CD14-positive monocyte (primary cell): ENCODE results near the gene DDX10. TPM values are rescaled to one million over a fixed set of nuclear protein-coding genes. Genes with fewer than 3 reads are reported as not detected.

Source experiments
- DNase-seq, 3 donors: peaks; one replicate each; pipeline ENCODE4 v3.0.0-alpha.2; 2011 to 2022
- H2AFZ ChIP-seq: 2 replicates; pipeline ENCODE4 v1.6.0; 2012; ENCODE audit warnings: mild to moderate bottlenecking, low read depth, low read length, inconsistent platforms; ENCODE audit not compliant: insufficient read depth, poor library complexity, severe bottlenecking
- H3K27ac ChIP-seq, 2 donors: 1 replicate in 1 of 2; 2 replicates in 1 of 2; pipeline ENCODE4 v1.5.1; 2012 to 2013; ENCODE audit warnings: low read length in 2 of 2, control low read depth in 1 of 2, inconsistent platforms in 1 of 2, low read depth in 1 of 2, mild to moderate bottlenecking in 1 of 2
- H3K27me3 ChIP-seq, 2 donors: one replicate each; pipeline versions ENCODE4 v1.6.0 to v1.6.1; 2011 to 2013; ENCODE audit warnings: low read length in 2 of 2; ENCODE audit not compliant: control insufficient read depth in 2 of 2, insufficient read depth in 2 of 2
- H3K36me3 ChIP-seq, 2 donors: replicated peaks in 1 of 2; 1 replicate in 1 of 2; 2 replicates in 1 of 2; pipeline versions ENCODE4 v1.5.1 to v1.6.1; 2012 to 2013; ENCODE audit warnings: low read length in 2 of 2, control low read depth in 1 of 2, inconsistent platforms in 1 of 2, mild to moderate bottlenecking in 1 of 2; ENCODE audit not compliant: insufficient read depth in 2 of 2, control insufficient read depth in 1 of 2
- H3K4me1 ChIP-seq, 2 donors: 1 replicate in 1 of 2; 2 replicates in 1 of 2; pipeline versions ENCODE4 v1.5.1 to v1.6.1; 2012 to 2013; ENCODE audit warnings: low read length in 2 of 2, control low read depth in 1 of 2, inconsistent platforms in 1 of 2, mild to moderate bottlenecking in 1 of 2, moderate library complexity in 1 of 2; ENCODE audit not compliant: insufficient read depth in 2 of 2, control insufficient read depth in 1 of 2
- H3K4me2 ChIP-seq: replicated peaks from 2 replicates; pipeline ENCODE3; 2012; ENCODE audit warnings: low read length, moderate library complexity, mild to moderate bottlenecking; ENCODE audit not compliant: poor library complexity, severe bottlenecking; ENCODE audit errors: extremely low read depth
- H3K4me3 ChIP-seq, 3 experiments: fragments of 200-600 bp in 1 of 3; sonication (generic) in 1 of 3; replicated peaks in 1 of 3; 1 replicate in 2 of 3; 2 replicates in 1 of 3; pipeline ENCODE4 v1.5.1; 2011 to 2013; ENCODE audit warnings: low read length in 3 of 3, mild to moderate bottlenecking in 3 of 3, control low read depth in 2 of 3, low read depth in 2 of 3, inconsistent platforms in 1 of 3, moderate library complexity in 1 of 3
- H3K79me2 ChIP-seq: 2 replicates; pipeline ENCODE4 v1.6.0; 2012; ENCODE audit warnings: mild to moderate bottlenecking, control low read depth, inconsistent platforms, low read length, moderate library complexity; ENCODE audit not compliant: insufficient read depth
- H3K9ac ChIP-seq: 2 replicates; pipeline ENCODE4 v1.6.0; 2017; ENCODE audit warnings: low read length, mild to moderate bottlenecking; ENCODE audit not compliant: insufficient read depth, poor library complexity, severe bottlenecking
- H3K9me3 ChIP-seq, 2 donors: replicated peaks in 1 of 2; 1 replicate in 1 of 2; 2 replicates in 1 of 2; pipeline versions ENCODE4 v1.5.1 to v1.6.1; 2012 to 2013; ENCODE audit warnings: low read length in 2 of 2, control low read depth in 1 of 2; ENCODE audit not compliant: control insufficient read depth in 1 of 2, insufficient read depth in 1 of 2
- H4K20me1 ChIP-seq: 2 replicates; pipeline ENCODE4 v1.6.0; 2012; ENCODE audit warnings: mild to moderate bottlenecking, low read length, control low read depth, moderate library complexity; ENCODE audit not compliant: insufficient read depth
- H3K27ac Mint-ChIP-seq, 7 donors: one replicate each; pipeline ENCODE4 v1.8.0; 2020; ENCODE audit warnings: mild to moderate bottlenecking in 7 of 7, mixed read lengths in 7 of 7, moderate library complexity in 6 of 7, inconsistent platforms in 2 of 7
- H3K27me3 Mint-ChIP-seq, 3 donors: one replicate each; pipeline ENCODE4 v1.8.0; 2021 to 2022; ENCODE audit warnings: low read depth in 3 of 3, mild to moderate bottlenecking in 3 of 3, mixed read lengths in 3 of 3, moderate library complexity in 3 of 3, inconsistent platforms in 1 of 3
- H3K36me3 Mint-ChIP-seq, 2 donors: one replicate each; pipeline ENCODE4 v1.8.0; 2020; ENCODE audit warnings: mixed read lengths in 2 of 2, inconsistent platforms in 1 of 2, mild to moderate bottlenecking in 1 of 2
- H3K4me1 Mint-ChIP-seq: one replicate; pipeline ENCODE4 v1.8.0; 2020; ENCODE audit warnings: mild to moderate bottlenecking, mixed read lengths
- H3K4me3 Mint-ChIP-seq, 2 donors: one replicate each; pipeline ENCODE4 v1.8.0; 2020; ENCODE audit warnings: mild to moderate bottlenecking in 2 of 2, mixed read lengths in 2 of 2, moderate library complexity in 1 of 2
- H3K9me3 Mint-ChIP-seq, 7 donors: one replicate each; pipeline ENCODE4 v1.8.0; 2020 to 2022; ENCODE audit warnings: mixed read lengths in 7 of 7, mild to moderate bottlenecking in 6 of 7, moderate library complexity in 6 of 7, inconsistent platforms in 2 of 7
- CTCF ChIP-seq: fragments of 200-600 bp; IDR thresholded peaks from one replicate; pipeline ENCODE4 v1.8.0; 2022; ENCODE audit warnings: antibody characterized with exemption, mild to moderate bottlenecking
- WGBS: methylation state at CpG from one replicate; pipeline ENCODE4 v1.1.5; 2013; ENCODE audit warnings: missing lambda C conversion rate; ENCODE audit not compliant: insufficient coverage; 5-methylcytosine and 5-hydroxymethylcytosine counted together
- intact Hi-C, 2 donors: fragments of 100-400 bp; cut with micrococcal nuclease; formaldehyde crosslinking; loops; one replicate each; pipeline versions ENCODE4 v1.15.0 to v1.15.1; 2023
- polyA plus RNA-seq, 3 donors: library from polyadenylated mRNA; depleted of rRNA in 1 of 3; unstranded in 2 of 3; stranded (reverse) in 1 of 3; fragments of 300-500 nt in 2 of 3; fragments of >200 nt in 1 of 3; fragmentation: Illumina TruSeq in 2 of 3; gene quantifications; 1 replicate in 2 of 3; 2 replicates in 1 of 3; pipeline ENCODE4 v1.2.3, GENCODE V29; 2012 to 2021

Gene DDX10
- polyA plus RNA-seq, 3 donors = 5.0 to 6.3 (median 5.3) TPM

- peaks cover 0 to 1% (median 0%) of the 10 kb centered on the region in 3 donors for H3K27me3 Mint-ChIP-seq
- TF ChIP-seq CTCF = no peak
- Histone ChIP-seq H3K79me2 (no peaks in the 10 kb centered on the region), H4K20me1 (no peaks in the 10 kb centered on the region), H2AFZ (no peak overlapping the region), H3K4me1 (no peaks in the 10 kb centered on the region), H3K9me3 (no peaks in the 10 kb centered on the region), H3K4me3 (no peak overlapping the region), H3K27me3 (no peaks in the 10 kb centered on the region), H3K36me3 (no peaks in the 10 kb centered on the region), H3K9ac (no peak overlapping the region), H3K27ac (no peak overlapping the region), H3K4me2 (no peak overlapping the region)
- peaks cover 0 to 5% of the 10 kb centered on the region in 2 donors for H3K36me3 Mint-ChIP-seq
- peaks cover 6% of the 10 kb centered on the region for H3K4me1 Mint-ChIP-seq
- WGBS = 100% methylated on average over 1 of the region's 4 CpGs
- DNase-seq = no peak
- intact Hi-C loops = no loop called here
- no peak overlapping the region for H3K4me3 Mint-ChIP-seq
- no peaks in the 10 kb centered on the region for H3K9me3 Mint-ChIP-seq
- H3K27ac Mint-ChIP-seq = no peak overlapping the region
Measured at GRCh38 chr11:108913204-108913603, 248.3 kb downstream of the DDX10 start.

GRCh38 chr11:108914211-108914610 lies 249.3 kb downstream of the DDX10 start:
- no peaks in the 10 kb centered on the region for H3K36me3 ChIP-seq
- Mint-ChIP-seq H3K27me3 (peaks cover 0 to 1% (median 0%) of the 10 kb centered on the region in 3 donors), H3K27ac (peak overlapping the region in 1 of 7 donors; percentile 8), H3K36me3 (peaks cover 3 to 6% of the 10 kb centered on the region in 2 donors), H3K4me1 (peaks cover 6% of the 10 kb centered on the region), H3K4me3 (no peak overlapping the region), H3K9me3 (no peaks in the 10 kb centered on the region)
- no peaks in the 10 kb centered on the region for H3K27me3 ChIP-seq
- no peak overlapping the region for H2AFZ ChIP-seq
- DNase-seq = no peak
- H3K4me1 ChIP-seq = no peaks in the 10 kb centered on the region
- no peaks in the 10 kb centered on the region for H4K20me1 ChIP-seq
- TF ChIP-seq CTCF = no peak
- no peak overlapping the region for H3K4me3 ChIP-seq
- intact Hi-C loops = no loop called here
- H3K27ac ChIP-seq = no peak overlapping the region
- H3K4me2 ChIP-seq = no peak overlapping the region
- no peaks in the 10 kb centered on the region for H3K9me3 ChIP-seq
- no peak overlapping the region for H3K9ac ChIP-seq
- 100% methylated on average over 1 of the region's 2 CpGs for WGBS
- H3K79me2 ChIP-seq = no peaks in the 10 kb centered on the region
